ENCODE data around the gene AP5M1.

- TF ChIP-seq EZH2 (IDR thresholded peaks at IDR 0.05; ENCODE audit: borderline replicate concordance, control insufficient read depth, low read depth, low read length) (no peak), NFYA (IDR thresholded peaks at IDR 0.05; ENCODE audit: borderline replicate concordance, low read depth, low read length) (no peak)
These were observed 6.7 kb upstream of the AP5M1 start for GRCh38 chr14:57262117-57262516.
